SHP77 (cell line): ENCODE data around the gene DPH6.
"Not testable (repeated sequence)": the region's sequence is repeated elsewhere in the genome, so short reads cannot be mapped to it uniquely, and the experiment has no call there.

Experiments
- DNase-seq, 2 experiments: peaks; one replicate each; lab custom pipeline; 2025; lab: John Stamatoyannopoulos, UW

Gene DPH6

GRCh38 chr15:35545824-35546510 lies at the start of gene DPH6:
Gene DPH6, minus strand, starts transcription at chr15:35546165. Its CDS starts 24 bp downstream, at chr15:35546141.
- DNase-seq, result peak; percentile 60 to 80

GRCh38 chr15:35595656-35596055 lies 49.7 kb upstream of the DPH6 start:
- DNase-seq, result no peak

GRCh38 chr15:35591987-35592386 lies 46.0 kb upstream of the DPH6 start:
- not testable (repeated sequence) for DNase-seq

GRCh38 chr15:35583863-35584528 lies 38.0 kb upstream of the DPH6 start:
- no peak for DNase-seq

- DNase-seq, result no peak
Measured at GRCh38 chr15:35580606-35581005, 34.6 kb upstream of the DPH6 start.

GRCh38 chr15:35567392-35567791 lies 21.4 kb upstream of the DPH6 start:
- DNase-seq, result no peak

- DNase-seq, result no peak
Measured at GRCh38 chr15:35566991-35567390, 21.0 kb upstream of the DPH6 start.

- no peak for DNase-seq
Measured at GRCh38 chr15:35565901-35566300, 19.9 kb upstream of the DPH6 start.

- DNase-seq, result no peak
Measured at GRCh38 chr15:35562641-35563040, 16.7 kb upstream of the DPH6 start.

GRCh38 chr15:35561308-35561707 lies 15.3 kb upstream of the DPH6 start:
- no peak for DNase-seq

- DNase-seq, result no peak
Measured at GRCh38 chr15:35560870-35561269, 14.9 kb upstream of the DPH6 start.

- DNase-seq, result no peak
Measured at GRCh38 chr15:35560258-35560657, 14.3 kb upstream of the DPH6 start.

- DNase-seq, result no peak
Measured at GRCh38 chr15:35559683-35560082, 13.7 kb upstream of the DPH6 start.

- no peak for DNase-seq
Measured at GRCh38 chr15:35557544-35557943, 11.6 kb upstream of the DPH6 start.

GRCh38 chr15:35557012-35557411 lies 11.0 kb upstream of the DPH6 start:
- no peak for DNase-seq

- DNase-seq, result no peak
Measured at GRCh38 chr15:35555244-35555643, 9.3 kb upstream of the DPH6 start.

GRCh38 chr15:35550957-35551356 lies 5.0 kb upstream of the DPH6 start:
- DNase-seq, result no peak

- no peak for DNase-seq
Measured at GRCh38 chr15:35549567-35549966, 3.6 kb upstream of the DPH6 start.

GRCh38 chr15:35548435-35548834 lies 2.5 kb upstream of the DPH6 start:
- no peak for DNase-seq

- DNase-seq, result no peak
Measured at GRCh38 chr15:35547775-35548364, 1.9 kb upstream of the DPH6 start.

- DNase-seq, result no peak
Measured at GRCh38 chr15:35546511-35547381, 781 bp upstream of the DPH6 start.

- peak; percentile 17 to 35 for DNase-seq
Measured at GRCh38 chr15:35545316-35545823, 595 bp downstream of the DPH6 start.
